Measurements from ENCODE around the gene RAB34. TPM values are rescaled to one million over a fixed set of nuclear protein-coding genes. Genes with fewer than 3 reads are reported as not detected.
A peak's percentile ranks its signal among the peaks of the same experiment; 100 is the strongest.

Gene RAB34, protein sequence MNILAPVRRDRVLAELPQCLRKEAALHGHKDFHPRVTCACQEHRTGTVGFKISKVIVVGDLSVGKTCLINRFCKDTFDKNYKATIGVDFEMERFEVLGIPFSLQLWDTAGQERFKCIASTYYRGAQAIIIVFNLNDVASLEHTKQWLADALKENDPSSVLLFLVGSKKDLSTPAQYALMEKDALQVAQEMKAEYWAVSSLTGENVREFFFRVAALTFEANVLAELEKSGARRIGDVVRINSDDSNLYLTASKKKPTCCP
- total RNA-seq (2014; rRNA removed; shearing (Covaris generic)) (307 and 476 TPM in 2 replicates), polyA plus RNA-seq (2016; fragmentation: Nextera tagmentation; extraction: Ambion mirVana) (277 and 293 TPM in 2 replicates)

DNA sequence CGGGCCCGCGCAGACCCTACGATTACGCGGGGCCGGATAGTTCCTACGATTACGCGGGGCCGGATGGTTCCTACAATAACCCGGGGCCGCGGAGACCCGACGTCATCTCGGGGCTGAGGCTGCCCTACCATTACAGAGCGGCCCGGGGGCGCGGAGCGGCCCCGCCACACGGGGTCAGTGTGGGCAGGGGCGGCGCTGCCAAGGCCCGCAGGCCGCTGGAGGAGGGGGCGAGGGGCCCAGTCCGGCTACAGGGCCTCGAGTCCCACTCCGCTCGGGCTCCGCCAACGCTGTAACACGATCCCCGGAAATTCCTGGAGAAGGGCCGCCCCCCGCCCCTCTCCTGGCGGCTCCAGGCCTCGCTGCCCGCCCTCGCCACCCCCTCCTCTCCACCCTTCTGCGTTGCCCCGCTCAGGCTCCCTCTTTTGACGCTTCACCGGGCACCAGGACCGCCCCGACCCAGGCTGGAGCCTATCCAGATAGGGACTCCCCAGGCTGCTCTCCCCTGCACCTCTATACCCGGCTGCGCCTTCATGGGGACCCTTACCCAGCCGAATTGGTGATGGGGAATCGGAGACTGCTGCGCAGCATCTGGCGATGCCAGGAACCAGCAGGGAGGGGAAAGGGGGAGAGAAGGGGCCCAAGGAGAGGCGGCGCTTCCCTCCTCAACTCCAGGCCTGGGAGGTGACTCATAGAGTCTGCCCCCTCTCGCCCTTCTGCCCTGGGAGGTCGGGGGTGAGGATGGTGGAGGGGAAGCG, at the start of gene RAB34:
RAB34 (minus strand) TSS at position 291 of the 755 bp plus-strand sequence. CDS start 602 bp downstream, outside the sequence.
- Histone ChIP-seq H3K27ac (peak within 1 kb of the TSS; percentile 87), H3K4me2 (ENCODE audit: unreplicated experiment) (peak within 1 kb of the TSS; percentile 93), H3K9me2 (ENCODE audit: insufficient read depth) (no peaks in the 10 kb centered on the region), H2AFZ (peak within 1 kb of the TSS; percentile 75), H3K79me2 (ENCODE audit: insufficient read depth) (peaks cover 58% of the 10 kb centered on the region), H3K4me1 (ENCODE audit: insufficient read depth) (peaks cover 24% of the 10 kb centered on the region), H3K27me3 (replicated peaks; ENCODE audit: insufficient read depth) (no peaks in the 10 kb centered on the region), H3K36me3 (ENCODE audit: low read depth) (peaks cover 29% of the 10 kb centered on the region; the same call in 1 of the 2 replicates), H3K4me3 (peak within 1 kb of the TSS; percentile 83), H3K9me3 (ENCODE audit: low read depth) (no peaks in the 10 kb centered on the region), H3K9ac (peak within 1 kb of the TSS; percentile 93), H4K20me1 (ENCODE audit: insufficient read depth) (no peaks in the 10 kb centered on the region), H3F3A (ENCODE audit: insufficient read depth) (peaks cover 31% of the 10 kb centered on the region)
- peak; percentile 89 for DNase-seq
- TF ChIP-seq EZH2 (IDR thresholded peaks at IDR 0.05; ENCODE audit: insufficient read depth, poor library complexity, severe bottlenecking) (no peak), EZH2phosphoT487 (IDR thresholded peaks at IDR 0.05; ENCODE audit: insufficient read depth, low read depth) (no peak)
- 1 to 3% methylated on average over 42 to 55 of the region's 60 CpGs for WGBS, 2 experiments (ENCODE audit: low coverage in 1 of 2, low lambda C conversion rate in 2 of 2, missing lambda C conversion rate in 2 of 2)
- in situ Hi-C loops (cut with MboI), result no loop called here

DNA sequence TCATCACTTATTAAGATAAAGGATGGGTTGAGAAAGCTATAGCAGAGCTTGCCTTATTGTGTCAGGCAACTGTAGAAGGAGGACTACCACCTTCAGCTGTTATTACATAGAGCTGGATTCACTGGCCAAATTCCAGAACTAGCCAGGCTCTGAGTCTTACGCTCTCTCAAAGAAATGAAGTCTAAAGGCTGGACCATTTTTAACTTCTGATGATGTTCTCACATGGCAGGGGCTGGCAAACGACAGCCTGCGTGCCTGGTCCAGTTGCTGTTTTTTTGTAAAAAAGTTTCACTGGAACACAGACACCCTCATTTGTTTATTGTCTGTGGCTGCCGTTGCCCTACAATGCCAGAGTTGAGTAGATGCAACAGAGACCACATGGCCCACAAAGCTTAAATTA, 47.4 kb upstream of the RAB34 start:
- no peaks in the 10 kb centered on the region for H3K9me3 ChIP-seq (ENCODE audit: low read depth)
- no peak overlapping the region for H3K9ac ChIP-seq
- no peak for DNase-seq
- TF ChIP-seq EZH2 (IDR thresholded peaks at IDR 0.05; ENCODE audit: insufficient read depth, poor library complexity, severe bottlenecking) (no peak), EZH2phosphoT487 (IDR thresholded peaks at IDR 0.05; ENCODE audit: insufficient read depth, low read depth) (no peak)
- no peak overlapping the region for H3K4me2 ChIP-seq (ENCODE audit: unreplicated experiment)
- 88% methylated on average over 4 of the region's 4 CpGs for WGBS, 2 experiments (ENCODE audit: low coverage in 1 of 2, low lambda C conversion rate in 2 of 2, missing lambda C conversion rate in 2 of 2)
- H2AFZ ChIP-seq, result no peak overlapping the region
- 0 out of 2 replicates have a peak, but pooled peaks cover 10% of the 10 kb centered on the region for H3K36me3 ChIP-seq (ENCODE audit: low read depth)
- H3K79me2 ChIP-seq (ENCODE audit: insufficient read depth), result peaks cover 34% of the 10 kb centered on the region
- H3K27me3 ChIP-seq (replicated peaks; ENCODE audit: insufficient read depth), result no peaks in the 10 kb centered on the region
- in situ Hi-C loops (cut with MboI), result loop anchor here (10.0 kb wide), 1 partner anchor 130 kb away; the partner anchor contains the start of gene FLOT2
- peaks cover 8% of the 10 kb centered on the region; the same call in 1 of the 2 replicates for H3F3A ChIP-seq (ENCODE audit: insufficient read depth)
- H3K4me3 ChIP-seq, result no peak overlapping the region
- H4K20me1 ChIP-seq (ENCODE audit: insufficient read depth), result no peaks in the 10 kb centered on the region
- H3K9me2 ChIP-seq (ENCODE audit: insufficient read depth), result no peaks in the 10 kb centered on the region
- no peak overlapping the region for H3K27ac ChIP-seq
- no peaks in the 10 kb centered on the region for H3K4me1 ChIP-seq (ENCODE audit: insufficient read depth)

DNA sequence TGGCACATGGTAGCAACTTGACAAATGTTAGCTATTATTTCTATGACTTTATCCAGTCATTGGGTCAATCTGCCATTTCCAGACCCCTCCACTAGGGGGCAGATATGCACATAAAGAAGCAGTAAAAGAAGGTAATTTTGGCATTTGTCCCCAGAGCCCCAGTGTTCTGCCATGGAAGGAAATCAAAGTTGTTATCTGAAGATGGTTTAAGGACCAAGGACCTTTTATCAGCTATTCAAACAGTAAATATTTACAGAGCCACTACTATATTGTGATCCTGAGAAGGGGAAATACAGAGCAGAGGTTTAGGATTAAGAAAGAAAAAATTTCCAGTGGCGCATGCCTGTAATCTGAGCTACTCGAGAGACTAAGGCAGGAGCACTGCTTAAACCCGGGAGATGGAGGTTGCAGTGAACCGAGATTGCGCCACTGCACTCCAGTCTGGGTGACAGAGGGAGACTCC, 46.2 kb upstream of the RAB34 start:
- no peak for TF ChIP-seq EZH2phosphoT487 (IDR thresholded peaks at IDR 0.05; ENCODE audit: insufficient read depth, low read depth)
- WGBS, 2 experiments (ENCODE audit: low coverage in 1 of 2, low lambda C conversion rate in 2 of 2, missing lambda C conversion rate in 2 of 2), result 77 to 83% methylated on average over 5 of the region's 5 CpGs
- Histone ChIP-seq H3K27ac (no peak overlapping the region), H3K4me3 (no peak overlapping the region), H3K27me3 (replicated peaks; ENCODE audit: insufficient read depth) (no peaks in the 10 kb centered on the region), H3F3A (ENCODE audit: insufficient read depth) (peaks cover 8% of the 10 kb centered on the region; the same call in 1 of the 2 replicates), H4K20me1 (ENCODE audit: insufficient read depth) (no peaks in the 10 kb centered on the region), H3K9me2 (ENCODE audit: insufficient read depth) (no peaks in the 10 kb centered on the region), H3K9me3 (ENCODE audit: low read depth) (no peaks in the 10 kb centered on the region), H3K36me3 (ENCODE audit: low read depth) (peaks cover 10% of the 10 kb centered on the region; the same call in 1 of the 2 replicates), H3K79me2 (ENCODE audit: insufficient read depth) (peaks cover 25% of the 10 kb centered on the region), H3K4me1 (ENCODE audit: insufficient read depth) (no peaks in the 10 kb centered on the region), H3K9ac (no peak overlapping the region), H3K4me2 (ENCODE audit: unreplicated experiment) (no peak overlapping the region), H2AFZ (no peak overlapping the region)
- DNase-seq, result peak; percentile 84
- in situ Hi-C loops (cut with MboI), result loop anchor here (10.0 kb wide), 1 partner anchor 131 kb away; the partner anchor contains the start of gene FLOT2

DNA sequence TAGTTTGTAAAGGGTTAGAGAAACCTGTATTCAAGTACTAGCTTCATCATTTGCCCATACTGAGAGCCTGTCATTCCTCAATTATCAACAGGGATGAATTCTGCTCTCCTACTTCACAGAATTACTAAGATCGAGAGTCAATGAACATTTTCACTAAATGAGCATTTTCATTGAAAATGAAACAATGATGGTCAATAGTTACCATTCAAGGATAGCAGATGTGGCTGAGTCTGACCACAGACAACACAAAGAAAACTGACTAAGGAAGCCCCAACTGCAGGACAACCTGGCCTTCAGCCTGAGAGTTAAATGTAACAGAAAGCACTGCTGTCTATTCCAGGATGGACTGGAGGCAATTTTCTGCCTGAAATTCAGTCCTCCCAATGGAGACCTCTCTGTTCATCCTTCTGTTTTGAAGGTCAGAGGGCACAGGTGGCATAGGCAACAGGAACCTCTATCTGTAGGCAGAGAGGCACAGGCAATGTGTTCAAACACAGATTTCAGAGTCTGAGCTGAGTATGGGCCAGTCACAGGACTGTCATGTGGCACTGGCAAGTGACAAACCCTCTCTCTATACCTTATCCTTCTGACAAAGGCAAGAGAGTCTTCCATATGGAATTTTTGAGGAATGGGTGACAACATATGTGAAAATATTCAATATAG, 45.6 kb upstream of the RAB34 start:
- Histone ChIP-seq H3K27ac (no peak overlapping the region), H2AFZ (no peak overlapping the region), H3K9me3 (ENCODE audit: low read depth) (no peaks in the 10 kb centered on the region), H3K79me2 (ENCODE audit: insufficient read depth) (peaks cover 23% of the 10 kb centered on the region), H3K4me2 (ENCODE audit: unreplicated experiment) (no peak overlapping the region), H3K4me3 (no peak overlapping the region), H3K9ac (no peak overlapping the region), H3K27me3 (replicated peaks; ENCODE audit: insufficient read depth) (no peaks in the 10 kb centered on the region), H3F3A (ENCODE audit: insufficient read depth) (peaks cover 8% of the 10 kb centered on the region; the same call in 1 of the 2 replicates), H4K20me1 (ENCODE audit: insufficient read depth) (no peaks in the 10 kb centered on the region), H3K36me3 (ENCODE audit: low read depth) (peaks cover 10% of the 10 kb centered on the region; the same call in 1 of the 2 replicates), H3K9me2 (ENCODE audit: insufficient read depth) (no peaks in the 10 kb centered on the region), H3K4me1 (ENCODE audit: insufficient read depth) (no peaks in the 10 kb centered on the region)
- 61 to 72% methylated on average over 1 of the region's 1 CpG for WGBS, 2 experiments (ENCODE audit: low coverage in 1 of 2, low lambda C conversion rate in 2 of 2, missing lambda C conversion rate in 2 of 2)
- in situ Hi-C loops (cut with MboI), result loop anchor here (10.0 kb wide), 1 partner anchor 132 kb away; the partner anchor contains the start of gene FLOT2
- no peak for TF ChIP-seq EZH2 (IDR thresholded peaks at IDR 0.05; ENCODE audit: insufficient read depth, poor library complexity, severe bottlenecking)
- no peak for TF ChIP-seq EZH2phosphoT487 (IDR thresholded peaks at IDR 0.05; ENCODE audit: insufficient read depth, low read depth)
- DNase-seq, result no peak
